HG03571 (cell line): ENCODE measurements around the gene CCSER1.
"Not testable (repeated sequence)": the region's sequence is repeated elsewhere in the genome, so short reads cannot be mapped to it uniquely, and the experiment has no call there.

Experiments used
- ATAC-seq: cut with Tn5 transposase; IDR thresholded peaks from one replicate; pipeline ENCODE4 v1.9.1; 2021; ENCODE audit not compliant: unreplicated experiment

Gene CCSER1

DNA sequence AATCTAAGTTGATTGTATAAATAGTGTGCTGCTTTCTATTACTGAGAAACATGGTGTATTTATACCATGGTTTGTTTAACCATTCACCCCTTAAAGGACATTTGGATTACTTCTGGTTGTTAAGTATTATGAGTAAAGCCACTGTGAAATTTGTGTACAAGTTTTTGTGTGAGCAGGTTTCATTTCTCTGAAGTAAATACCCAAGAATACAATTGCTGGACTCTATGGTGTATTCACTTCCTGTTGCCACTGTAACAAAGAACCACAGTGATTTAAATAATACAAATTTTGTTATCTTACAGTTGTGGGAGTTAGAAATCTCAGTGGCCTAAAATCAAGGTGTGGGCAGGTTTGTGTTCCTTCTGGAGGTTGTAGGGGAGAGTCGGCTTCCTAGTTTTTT is 869.6 kb downstream of the CCSER1 start:
- ATAC-seq: peak; percentile 81

GRCh38 chr4:91015861-91016260 is 888.7 kb downstream of the CCSER1 start:
- ATAC-seq: no peak

- no peak for ATAC-seq
Observed at GRCh38 chr4:91019513-91019912, 892.3 kb downstream of the CCSER1 start.

GRCh38 chr4:91025241-91026148 is 898.3 kb downstream of the CCSER1 start:
- no peak for ATAC-seq

- no peak for ATAC-seq
Observed at GRCh38 chr4:91028228-91028627, 901.0 kb downstream of the CCSER1 start.

GRCh38 chr4:91031761-91032160 is 904.6 kb downstream of the CCSER1 start:
- ATAC-seq: no peak

GRCh38 chr4:91032725-91033445 is 905.7 kb downstream of the CCSER1 start:
- no peak for ATAC-seq

DNA sequence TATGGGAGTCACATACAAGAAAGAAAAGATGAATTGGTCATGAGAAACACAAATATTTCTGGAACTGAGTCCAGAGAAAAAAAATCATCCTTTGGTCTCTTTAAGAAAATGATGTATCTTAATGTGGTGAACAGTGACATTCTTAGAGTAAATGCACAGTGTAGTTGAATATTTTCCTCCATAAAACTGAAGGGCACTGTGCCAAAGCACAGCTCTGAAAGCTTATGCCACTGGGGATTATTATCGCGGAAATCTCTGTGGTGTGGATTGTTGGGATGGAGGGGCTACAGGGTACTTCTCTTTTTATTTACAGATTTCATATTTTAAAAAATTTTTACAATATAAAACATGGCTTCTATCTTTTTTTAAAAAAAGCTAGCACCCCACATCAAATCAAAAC is 908.1 kb downstream of the CCSER1 start:
- ATAC-seq: no peak

DNA sequence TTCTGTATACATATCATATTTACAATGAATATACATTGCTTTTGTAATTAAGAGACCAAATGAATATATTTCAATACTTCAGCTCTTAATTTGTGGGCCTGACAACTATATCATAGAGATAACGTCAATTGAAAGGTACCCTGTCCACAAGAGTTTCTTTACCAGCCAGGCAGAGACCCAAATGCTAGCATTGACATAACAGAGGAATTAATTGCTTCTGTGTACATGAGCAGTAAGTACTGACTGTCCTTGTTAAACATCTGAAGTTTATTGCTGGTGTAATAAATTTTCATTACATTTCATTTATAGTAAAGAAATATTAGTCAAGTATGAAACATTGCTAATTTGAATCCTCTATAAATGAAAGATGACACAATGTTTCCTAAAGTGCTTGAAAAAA is 910.8 kb downstream of the CCSER1 start:
- no peak for ATAC-seq

GRCh38 chr4:91057871-91058270 is 930.7 kb downstream of the CCSER1 start:
- ATAC-seq: no peak

GRCh38 chr4:91058345-91058744 is 931.2 kb downstream of the CCSER1 start:
- ATAC-seq: no peak

DNA sequence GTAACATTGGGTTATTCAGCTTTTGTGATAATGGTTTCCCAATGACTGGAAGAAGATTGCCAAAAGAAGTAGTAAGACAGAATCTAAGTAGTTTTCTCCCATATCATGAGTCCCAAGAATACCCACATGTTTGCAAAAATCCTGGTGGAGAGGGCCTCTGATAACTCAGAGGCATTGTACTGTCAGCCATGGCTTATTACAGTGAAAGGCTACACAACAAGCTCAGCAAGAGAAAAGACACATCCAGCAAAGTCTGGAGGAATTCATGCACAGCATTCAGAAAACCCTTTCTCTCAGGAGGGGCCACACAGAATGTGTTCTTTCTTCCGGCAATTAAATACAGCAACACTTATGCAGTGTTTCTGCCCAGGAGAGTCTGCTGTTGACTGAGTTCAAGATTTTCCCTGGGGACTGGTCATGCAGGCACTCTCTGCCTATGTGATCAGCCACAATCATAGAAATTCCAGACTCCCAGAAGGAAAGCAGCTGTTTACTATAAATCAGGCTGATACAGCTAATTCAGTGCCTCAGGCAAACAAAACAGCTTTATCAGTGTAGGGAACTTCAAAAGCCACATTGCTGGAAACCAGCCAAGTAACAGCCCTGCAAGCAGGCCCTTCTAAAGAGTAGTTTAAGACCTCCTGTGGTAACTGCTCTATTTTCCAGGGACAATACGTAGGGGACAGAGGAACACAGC is 937.1 kb downstream of the CCSER1 start:
- no peak for ATAC-seq

DNA sequence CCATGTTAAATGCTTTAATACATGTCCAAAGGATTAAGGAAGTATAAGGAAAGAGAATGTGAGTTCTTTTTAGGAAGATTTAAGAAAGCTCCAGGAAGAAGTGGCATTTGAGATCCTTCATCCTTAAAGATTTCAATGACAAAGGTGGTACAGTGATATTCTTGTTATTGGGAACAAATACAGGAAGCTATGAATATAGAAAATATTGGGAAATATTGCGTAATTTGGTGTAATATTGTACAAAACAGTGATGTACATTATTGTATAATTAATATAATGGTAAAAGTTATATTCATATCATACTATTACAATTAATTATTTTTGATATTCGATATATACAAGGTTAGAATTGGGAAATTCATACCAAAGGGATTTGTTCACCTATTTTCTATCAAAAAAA is 937.9 kb downstream of the CCSER1 start:
- no peak for ATAC-seq

DNA sequence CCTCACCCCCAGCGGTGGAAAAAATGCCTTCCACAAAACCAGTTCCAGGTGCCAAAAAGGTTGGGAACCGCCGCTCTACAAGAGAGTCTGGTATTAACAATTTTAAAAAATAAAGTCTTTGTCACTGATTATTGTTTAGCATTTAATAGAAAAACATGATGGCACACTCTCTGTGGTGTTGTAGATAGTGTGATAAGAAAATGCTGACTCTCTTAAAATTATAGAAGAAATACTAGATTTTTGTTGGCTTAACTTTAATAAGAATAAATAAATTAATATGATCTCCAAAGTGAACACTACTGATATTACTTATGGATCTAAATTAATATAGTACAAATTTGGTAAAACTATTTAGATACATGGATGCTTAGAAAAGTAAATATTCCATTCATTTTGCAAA is 943.5 kb downstream of the CCSER1 start:
- ATAC-seq: no peak

- no peak for ATAC-seq
Observed at GRCh38 chr4:91076147-91076546, 949.0 kb downstream of the CCSER1 start.

- ATAC-seq: no peak
Observed at GRCh38 chr4:91085961-91086360, 958.8 kb downstream of the CCSER1 start.

GRCh38 chr4:91087743-91088142 is 960.5 kb downstream of the CCSER1 start:
- no peak for ATAC-seq

DNA sequence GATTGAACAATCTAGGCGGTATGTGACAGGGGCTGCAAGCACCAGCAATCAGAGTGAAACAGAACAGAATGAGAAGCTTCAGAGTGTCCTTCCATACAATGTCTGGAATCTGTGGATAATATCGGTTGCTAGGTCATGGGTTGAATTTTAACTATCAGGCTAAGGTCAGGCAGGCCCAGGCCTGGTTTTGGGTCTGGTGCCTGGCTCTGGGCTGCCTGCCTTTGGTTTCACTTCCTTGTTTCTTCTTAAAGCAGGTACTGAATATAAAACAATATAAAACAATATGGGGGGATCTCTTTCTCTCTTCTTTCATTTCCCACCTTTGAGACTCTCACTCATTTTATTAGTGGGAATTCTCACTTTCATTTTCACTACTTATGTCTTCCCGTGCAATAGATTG is 962.0 kb downstream of the CCSER1 start:
- ATAC-seq: no peak

DNA sequence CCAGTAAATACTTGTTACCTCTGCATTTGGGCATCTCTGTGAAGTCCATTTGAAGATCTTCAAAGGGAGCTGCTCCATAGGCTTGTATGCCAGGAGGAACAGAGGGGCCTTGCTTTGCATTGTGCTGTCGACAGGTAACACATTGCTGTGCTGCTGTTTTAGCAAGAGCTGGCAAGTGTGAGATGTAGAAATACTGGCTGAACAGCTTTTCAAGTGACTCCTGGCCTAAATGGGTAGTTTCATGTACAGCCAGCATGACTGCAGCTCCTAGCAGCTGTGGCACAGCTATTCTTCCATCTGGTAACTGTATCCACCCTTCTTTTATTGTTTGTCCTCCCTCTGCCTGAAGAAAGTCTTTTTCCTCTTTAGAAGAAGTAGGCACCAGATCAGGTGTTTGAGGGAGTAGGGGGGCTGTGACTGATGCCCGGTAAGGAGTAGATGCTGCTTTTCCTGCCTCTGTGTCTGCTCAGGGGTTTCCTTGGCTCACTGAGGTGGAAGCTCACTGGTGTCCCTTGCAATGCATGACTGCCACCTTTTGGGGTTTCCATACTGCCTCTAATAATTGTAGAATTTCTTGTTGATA is 965.3 kb downstream of the CCSER1 start:
- ATAC-seq: no peak

GRCh38 chr4:91094220-91094619 is 967.0 kb downstream of the CCSER1 start:
- not testable (repeated sequence) for ATAC-seq

DNA sequence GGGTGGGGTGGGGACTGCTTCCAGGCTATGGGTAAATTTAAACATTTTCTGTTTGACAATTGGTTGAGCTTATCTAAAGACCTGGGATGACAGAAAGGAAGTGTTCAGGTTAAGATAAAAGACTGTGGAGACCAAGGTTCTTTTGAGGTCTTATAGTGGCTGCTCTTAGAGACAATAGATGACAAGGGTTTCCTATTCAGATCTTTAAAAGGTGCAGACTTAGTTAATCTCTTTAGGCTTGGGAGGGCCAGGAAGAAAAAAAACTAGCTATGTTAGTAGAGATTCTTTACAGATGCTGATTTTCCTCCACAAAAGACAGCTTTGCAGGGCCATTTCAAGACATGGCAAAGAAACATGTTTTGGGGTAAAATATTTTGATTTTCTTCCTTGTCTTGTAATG is 972.5 kb downstream of the CCSER1 start:
- no peak for ATAC-seq
